ENCODE data around the gene DSC2. TPM values are rescaled to one million over a fixed set of nuclear protein-coding genes. Genes with fewer than 3 reads are reported as not detected.
A peak's percentile ranks its signal among the peaks of the same experiment; 100 is the strongest.

The DSC2 gene
- total RNA-seq, 1 donor from 2014 or later, result 16.0 TPM

GRCh38 chr18:31042406-31043181, 59.6 kb downstream of the DSC2 start, which contains the start of gene DSC3:
DSC3 (minus strand) TSS chr18:31042742; CDS start chr18:31042660, 82 bp downstream.
- H3K4me1 Mint-ChIP-seq, result peaks cover 16% of the 10 kb centered on the region
- Histone ChIP-seq H3K79me2 (ENCODE audit: low read depth) (no peaks in the 10 kb centered on the region), H3K4me1 (no peaks in the 10 kb centered on the region), H3K4me3 (peak within 1 kb of the TSS; percentile 53), H4K20me1 (ENCODE audit: low read depth) (no peaks in the 10 kb centered on the region), H3K27me3 (peaks cover 83% of the 10 kb centered on the region), H3K27ac (no peak within 1 kb of the TSS), H3K9me3 (ENCODE audit: low read depth) (no peaks in the 10 kb centered on the region), H3F3A (ENCODE audit: low read depth) (peaks cover 11% of the 10 kb centered on the region), H3K9ac (no peak within 1 kb of the TSS), H3K4me2 (peak within 1 kb of the TSS; percentile 87), H3K36me3 (no peaks in the 10 kb centered on the region), H2AFZ (replicated peaks) (peak within 1 kb of the TSS; percentile 97)
- peaks cover 2% of the 10 kb centered on the region for H3K9me3 Mint-ChIP-seq
- peak within 1 kb of the TSS; percentile 46 for H3K27ac Mint-ChIP-seq
- DNase-seq (ENCODE audit: low spot score), result peak; percentile 73
- H3K36me3 Mint-ChIP-seq, result peaks cover 6% of the 10 kb centered on the region
- TF ChIP-seq EZH2 (IDR thresholded peaks at IDR 0.05), result peak; percentile 77
- peak; percentile 14 for TF ChIP-seq CTCF (IDR thresholded peaks at IDR 0.05)
- TF ChIP-seq EZH2phosphoT487 (IDR thresholded peaks at IDR 0.05), result peak; percentile 78
- peaks cover 41% of the 10 kb centered on the region for H3K27me3 Mint-ChIP-seq (ENCODE audit: insufficient read depth, low read depth)
- peak within 1 kb of the TSS; percentile 96 for H3K4me3 Mint-ChIP-seq

DNA sequence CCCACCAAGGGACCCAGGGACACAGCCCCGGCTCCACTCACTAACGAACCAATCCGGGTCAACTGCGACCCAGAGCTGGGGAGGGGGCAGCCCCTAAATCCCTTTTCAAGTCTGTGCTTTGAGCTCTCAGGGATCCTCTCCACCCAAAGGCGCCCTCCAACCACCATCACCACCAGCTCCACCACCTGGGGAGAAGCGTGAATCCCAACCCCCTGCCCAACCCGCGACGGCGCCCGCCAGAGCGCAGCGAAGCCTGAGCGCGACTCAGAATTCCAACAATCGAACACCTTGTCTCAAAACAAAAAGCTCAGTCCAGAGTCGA, 60.2 kb downstream of the DSC2 start:
- Mint-ChIP-seq H3K27ac (peak overlapping the region; percentile 46), H3K27me3 (ENCODE audit: insufficient read depth, low read depth) (peaks cover 43% of the 10 kb centered on the region), H3K4me1 (peaks cover 16% of the 10 kb centered on the region), H3K36me3 (peaks cover 6% of the 10 kb centered on the region), H3K9me3 (peaks cover 2% of the 10 kb centered on the region), H3K4me3 (peak overlapping the region; percentile 96)
- Histone ChIP-seq H3F3A (ENCODE audit: low read depth) (peaks cover 11% of the 10 kb centered on the region), H3K4me1 (no peaks in the 10 kb centered on the region), H4K20me1 (ENCODE audit: low read depth) (no peaks in the 10 kb centered on the region), H3K27ac (no peak overlapping the region), H3K36me3 (no peaks in the 10 kb centered on the region), H3K27me3 (peaks cover 83% of the 10 kb centered on the region), H3K4me3 (peak overlapping the region; percentile 53), H2AFZ (replicated peaks) (peak overlapping the region; percentile 97), H3K79me2 (ENCODE audit: low read depth) (no peaks in the 10 kb centered on the region), H3K9me3 (ENCODE audit: low read depth) (no peaks in the 10 kb centered on the region), H3K4me2 (peak overlapping the region; percentile 87), H3K9ac (no peak overlapping the region)
- DNase-seq (ENCODE audit: low spot score), result no peak
- TF ChIP-seq CTCF (IDR thresholded peaks at IDR 0.05) (no peak), EZH2phosphoT487 (IDR thresholded peaks at IDR 0.05) (no peak), EZH2 (IDR thresholded peaks at IDR 0.05) (no peak)

DNA sequence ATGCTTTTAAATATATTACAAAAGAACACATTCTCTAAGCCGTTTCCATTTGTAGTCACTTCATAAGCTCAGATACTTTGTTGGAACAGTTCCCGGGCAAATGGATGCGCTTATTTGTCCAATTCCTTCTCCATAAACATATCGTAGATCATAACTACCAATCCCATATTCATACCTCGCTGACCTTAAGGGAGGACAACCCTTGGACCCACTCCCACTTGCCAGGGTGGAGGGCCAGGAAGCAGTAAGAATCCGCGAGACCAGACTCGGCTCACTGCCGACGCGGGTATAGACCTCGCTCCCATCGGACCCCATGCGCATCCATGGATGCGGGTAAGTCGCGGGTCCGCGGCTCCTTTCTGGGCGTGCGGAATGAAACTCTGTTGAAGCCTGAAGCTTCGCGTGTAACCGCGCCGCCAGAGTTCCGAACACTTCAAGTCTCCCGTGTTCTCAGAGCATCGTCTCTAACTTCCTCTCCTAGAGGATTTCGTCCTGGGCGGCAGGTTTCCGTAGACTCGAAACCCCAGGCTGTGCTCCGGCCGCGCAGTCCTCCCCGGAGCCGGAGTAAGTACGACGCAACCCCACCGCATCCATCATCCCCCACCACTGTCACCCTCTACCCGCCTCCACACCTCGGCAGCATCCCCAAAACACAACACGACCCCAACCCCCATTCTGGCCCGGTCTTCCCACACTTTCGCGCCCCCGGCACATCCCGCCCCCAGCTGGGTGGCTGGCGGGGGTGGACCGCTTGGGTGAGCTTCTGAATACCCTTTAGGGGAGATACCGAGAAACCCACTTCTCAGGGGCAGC, 60.7 kb downstream of the DSC2 start:
- H3K4me1 Mint-ChIP-seq, result peaks cover 16% of the 10 kb centered on the region
- no peak for TF ChIP-seq CTCF (IDR thresholded peaks at IDR 0.05)
- TF ChIP-seq EZH2phosphoT487 (IDR thresholded peaks at IDR 0.05), result peak; percentile 59
- TF ChIP-seq EZH2 (IDR thresholded peaks at IDR 0.05), result peak; percentile 75
- Histone ChIP-seq H3K79me2 (ENCODE audit: low read depth) (no peaks in the 10 kb centered on the region), H3K27me3 (peaks cover 83% of the 10 kb centered on the region), H3K27ac (no peak overlapping the region), H3F3A (ENCODE audit: low read depth) (peaks cover 11% of the 10 kb centered on the region), H3K36me3 (no peaks in the 10 kb centered on the region), H3K9me3 (ENCODE audit: low read depth) (no peaks in the 10 kb centered on the region), H2AFZ (replicated peaks) (peak overlapping the region; percentile 97), H3K4me3 (peak overlapping the region; percentile 53), H3K9ac (no peak overlapping the region), H3K4me1 (no peaks in the 10 kb centered on the region), H3K4me2 (peak overlapping the region; percentile 87), H4K20me1 (ENCODE audit: low read depth) (no peaks in the 10 kb centered on the region)
- H3K9me3 Mint-ChIP-seq, result peaks cover 2% of the 10 kb centered on the region
- peak; percentile 64 for DNase-seq (ENCODE audit: low spot score)
- peaks cover 6% of the 10 kb centered on the region for H3K36me3 Mint-ChIP-seq
- peaks cover 43% of the 10 kb centered on the region for H3K27me3 Mint-ChIP-seq (ENCODE audit: insufficient read depth, low read depth)
- no peak overlapping the region for H3K27ac Mint-ChIP-seq
- H3K4me3 Mint-ChIP-seq, result peak overlapping the region; percentile 96
